Upper lobe of left lung (tissue), 6 donors: ENCODE data around the gene TRAF3. TPM values are rescaled to one million over a fixed set of nuclear protein-coding genes. Genes with fewer than 3 reads are reported as not detected.

ENCODE experiments used
- ATAC-seq, 2 donors: fragments of 200-7000 bp; cut with Tn5 transposase; one replicate each; pipeline ENCODE4 v1.9.1; 2022; ENCODE audit warnings: mild to moderate bottlenecking in 2 of 2, moderate library complexity in 2 of 2; ENCODE audit not compliant: low FRiP score in 2 of 2
- DNase-seq, 2 donors: peaks; one replicate each; pipeline ENCODE4 v3.0.0-alpha.2; 2019 to 2020
- H3K27ac ChIP-seq, 4 donors: fragments of 200-600 bp; sonication (generic); one replicate each; pipeline ENCODE4 v1.5.1; 2016 to 2019
- H3K27me3 ChIP-seq, 4 donors: fragments of 200-600 bp; sonication (generic); one replicate each; pipeline ENCODE4 v1.5.1; 2017 to 2019
- H3K36me3 ChIP-seq, 4 donors: fragments of 200-600 bp; sonication (generic); one replicate each; pipeline ENCODE4 v1.5.1; 2016 to 2019
- H3K4me1 ChIP-seq, 4 donors: fragments of 200-600 bp; sonication (generic); one replicate each; pipeline ENCODE4 v1.5.1; 2018 to 2019
- H3K4me3 ChIP-seq, 4 donors: fragments of 200-600 bp; sonication (generic); one replicate each; pipeline ENCODE4 v1.5.1; 2017 to 2019; ENCODE audit warnings: mild to moderate bottlenecking in 2 of 4, moderate library complexity in 1 of 4
- H3K9me3 ChIP-seq, 4 donors: fragments of 200-600 bp; sonication (generic); one replicate each; pipeline ENCODE4 v1.5.1; 2018 to 2019
- CTCF ChIP-seq, 6 experiments: fragments of 450-650 bp in 4 of 6; fragments of 200-600 bp in 2 of 6; sonication (generic) in 2 of 6; IDR thresholded peaks; one replicate each; pipeline ENCODE4 v1.5.1; 2016 to 2019; ENCODE audit warnings: antibody characterized with exemption in 6 of 6
- EP300 ChIP-seq, 4 donors: sonication (generic); formaldehyde crosslinking; IDR thresholded peaks; one replicate each; pipeline ENCODE4 v1.5.1; 2017; ENCODE audit warnings: antibody characterized with exemption in 4 of 4, control low read depth in 2 of 4
- POLR2A ChIP-seq, 4 donors: fragments of 450-650 bp; IDR thresholded peaks; one replicate each; pipeline ENCODE4 v1.5.1; 2016 to 2017; ENCODE audit warnings: antibody characterized with exemption in 4 of 4, mild to moderate bottlenecking in 2 of 4
- POLR2AphosphoS5 ChIP-seq, 2 donors: sonication (generic); formaldehyde crosslinking; IDR thresholded peaks; one replicate each; pipeline ENCODE4 v1.5.1; 2017; ENCODE audit warnings: antibody characterized with exemption in 2 of 2
- WGBS, 2 donors: methylation state at CpG; one replicate each; pipeline ENCODE4 v1.1.5; 2017 to 2018; 5-methylcytosine and 5-hydroxymethylcytosine counted together
- total RNA-seq, 6 donors: library from RNA; depleted of rRNA in 4 of 6; stranded (reverse); fragments of >200 nt in 4 of 6; gene quantifications; one replicate each; pipeline versions ENCODE4 v1.1.0 to v1.2.1, GENCODE V29; 2016 to 2021
- donor health status: DM: no; HTN: no; CAD: no; lungs with moderate emphysema.
- donor health status: DM: no; HTN: yes; CAD: no; lungs with severe emphysema.

Gene TRAF3
- total RNA-seq, 6 donors from 2014 or later = 14.7 to 45.4 (median 22.1) TPM

GRCh38 chr14:102914474-102915291 is 137.4 kb downstream of the TRAF3 start:
- DNase-seq = peak in 1 of 2 donors; percentile 81

GRCh38 chr14:102915292-102916110 is 138.3 kb downstream of the TRAF3 start:
- WGBS, 2 donors = 82 to 85% methylated on average over 9 to 19 of the region's 19 CpGs
- TF ChIP-seq POLR2AphosphoS5 (IDR thresholded peaks at IDR 0.05) (no peak), POLR2A (IDR thresholded peaks at IDR 0.05) (no peak), CTCF (IDR thresholded peaks at IDR 0.05) (no peak), EP300 (IDR thresholded peaks at IDR 0.05) (no peak)
- Histone ChIP-seq H3K9me3 (no peaks in the 10 kb centered on the region), H3K36me3 (no peaks in the 10 kb centered on the region), H3K27me3 (no peaks in the 10 kb centered on the region), H3K4me3 (no peak overlapping the region), H3K4me1 (no peaks in the 10 kb centered on the region), H3K27ac (no peak overlapping the region)
- DNase-seq = peak in 1 of 2 donors; percentile 57
- no peak for ATAC-seq

More at GRCh38 chr14:102914474-102915291, 137.4 kb downstream of the TRAF3 start:
- no peak for TF ChIP-seq CTCF (IDR thresholded peaks at IDR 0.05)
- TF ChIP-seq POLR2A (IDR thresholded peaks at IDR 0.05) = no peak
- TF ChIP-seq POLR2AphosphoS5 (IDR thresholded peaks at IDR 0.05) = no peak
- no peak for TF ChIP-seq EP300 (IDR thresholded peaks at IDR 0.05)
- H3K4me3 ChIP-seq = no peak overlapping the region
- H3K4me1 ChIP-seq = no peaks in the 10 kb centered on the region
- H3K36me3 ChIP-seq = no peaks in the 10 kb centered on the region
- no peaks in the 10 kb centered on the region for H3K9me3 ChIP-seq
- no peaks in the 10 kb centered on the region for H3K27me3 ChIP-seq
- no peak for ATAC-seq
- 79 to 89% methylated on average over 6 to 25 of the region's 26 CpGs for WGBS, 2 donors
- no peak overlapping the region for H3K27ac ChIP-seq

GRCh38 chr14:102916347-102917055 is 139.3 kb downstream of the TRAF3 start:
- Histone ChIP-seq H3K4me1 (no peaks in the 10 kb centered on the region), H3K27me3 (no peaks in the 10 kb centered on the region), H3K27ac (no peak overlapping the region), H3K36me3 (no peaks in the 10 kb centered on the region), H3K4me3 (no peak overlapping the region), H3K9me3 (no peaks in the 10 kb centered on the region)
- ATAC-seq (no peak), DNase-seq (peak in 1 of 2 donors; percentile 59)
- TF ChIP-seq CTCF (IDR thresholded peaks at IDR 0.05) = no peak
- TF ChIP-seq POLR2AphosphoS5 (IDR thresholded peaks at IDR 0.05) = no peak
- TF ChIP-seq EP300 (IDR thresholded peaks at IDR 0.05) = no peak
- TF ChIP-seq POLR2A (IDR thresholded peaks at IDR 0.05) = no peak
- WGBS, 2 donors = 82% methylated on average over 16 to 18 of the region's 18 CpGs

GRCh38 chr14:102917056-102917385 is 139.8 kb downstream of the TRAF3 start:
- Histone ChIP-seq H3K4me3 (no peak overlapping the region), H3K9me3 (no peaks in the 10 kb centered on the region), H3K27me3 (no peaks in the 10 kb centered on the region), H3K27ac (no peak overlapping the region), H3K36me3 (no peaks in the 10 kb centered on the region), H3K4me1 (no peaks in the 10 kb centered on the region)
- 97% methylated on average over 5 of the region's 6 CpGs; no CpG with 5 or more reads in 1 of the 2 donors for WGBS, 2 donors
- ATAC-seq = no peak
- no peak for TF ChIP-seq POLR2A (IDR thresholded peaks at IDR 0.05)
- no peak for TF ChIP-seq POLR2AphosphoS5 (IDR thresholded peaks at IDR 0.05)
- TF ChIP-seq EP300 (IDR thresholded peaks at IDR 0.05) = no peak
- TF ChIP-seq CTCF (IDR thresholded peaks at IDR 0.05) = no peak
- DNase-seq = peak in 1 of 2 donors; percentile 42
